Right lobe of liver (tissue), 4 donors: ENCODE measurements around the gene AP1G2.

ENCODE experiments used
- CTCF ChIP-seq, 4 donors: fragments of 200-600 bp in 3 of 4; fragments of 450-650 bp in 1 of 4; IDR thresholded peaks; one replicate each; pipeline versions ENCODE4 v1.5.1 to v1.8.0; 2016 to 2022; ENCODE audit warnings: antibody characterized with exemption in 4 of 4, mild to moderate bottlenecking in 2 of 4
- POLR2A ChIP-seq: fragments of 450-650 bp; IDR thresholded peaks from one replicate; pipeline ENCODE4 v1.6.1; 2017; ENCODE audit warnings: antibody characterized with exemption, mild to moderate bottlenecking
- donor health status: DM: no; HTN: no; CAD: no.
- donor health status: DM: no; HTN: no; CAD: no.
- donor health status: DM: no; HTN: yes; CAD: no.

- no peak for TF ChIP-seq CTCF (IDR thresholded peaks at IDR 0.05)
- no peak for TF ChIP-seq POLR2A
Measured at GRCh38 chr14:23589606-23590005, 22.0 kb upstream of the AP1G2 start.
